Prostate gland (tissue), 2 donors: ENCODE results near the gene ANKRD33.

Experiments used
- POLR2A ChIP-seq: fragments of 450-650 bp; IDR thresholded peaks from one replicate; pipeline ENCODE4 v1.6.1; 2016; ENCODE audit warnings: antibody characterized with exemption, mild to moderate bottlenecking
- TF ChIP-seq, protein P1 (sequence below), 4 experiments: fragments of 200-600 bp in 2 of 4; fragments of 450-650 bp in 2 of 4; sonication (generic) in 2 of 4; IDR thresholded peaks; 1 replicate in 3 of 4; 2 replicates in 1 of 4; pipeline ENCODE4 v1.5.1; 2016 to 2019; ENCODE audit warnings: antibody characterized with exemption in 4 of 4, mild to moderate bottlenecking in 2 of 4, moderate library complexity in 2 of 4

DNA sequence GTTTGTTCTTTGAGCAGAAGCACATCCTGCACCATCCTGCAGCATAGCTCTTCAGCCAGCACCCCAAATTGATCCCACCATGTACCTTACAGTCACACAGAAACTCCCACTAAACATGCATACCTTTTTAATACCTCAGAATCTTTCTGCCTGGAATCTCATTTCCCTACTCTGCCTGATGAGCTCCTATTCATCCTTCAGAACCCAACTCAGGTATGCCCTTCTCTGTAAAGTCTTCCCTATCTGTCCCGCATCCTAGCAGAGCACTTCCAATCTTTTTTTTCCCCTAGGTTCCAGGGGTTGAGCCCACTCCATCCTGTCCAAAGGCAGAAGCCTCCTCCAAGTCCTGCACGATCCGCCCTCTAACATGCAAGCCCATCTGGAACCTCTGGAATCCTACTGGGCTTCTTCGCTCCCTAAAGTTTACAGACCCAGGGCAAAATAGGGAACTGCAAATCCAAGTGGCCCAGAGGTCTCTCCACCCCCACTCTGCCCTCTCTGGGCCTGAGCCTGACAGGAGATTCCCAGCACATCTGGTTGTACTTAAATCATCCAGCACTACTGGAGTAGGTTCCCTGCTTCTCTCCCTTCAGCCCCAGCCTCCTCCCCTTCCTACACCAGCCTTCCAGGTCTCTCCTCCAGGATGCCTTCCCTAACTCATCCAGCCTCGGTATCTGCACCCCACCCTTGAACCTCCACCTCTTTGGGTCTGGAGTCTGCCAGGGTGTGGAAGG is 35.3 kb upstream of the ANKRD33 start:
- TF ChIP-seq, protein P1, sequence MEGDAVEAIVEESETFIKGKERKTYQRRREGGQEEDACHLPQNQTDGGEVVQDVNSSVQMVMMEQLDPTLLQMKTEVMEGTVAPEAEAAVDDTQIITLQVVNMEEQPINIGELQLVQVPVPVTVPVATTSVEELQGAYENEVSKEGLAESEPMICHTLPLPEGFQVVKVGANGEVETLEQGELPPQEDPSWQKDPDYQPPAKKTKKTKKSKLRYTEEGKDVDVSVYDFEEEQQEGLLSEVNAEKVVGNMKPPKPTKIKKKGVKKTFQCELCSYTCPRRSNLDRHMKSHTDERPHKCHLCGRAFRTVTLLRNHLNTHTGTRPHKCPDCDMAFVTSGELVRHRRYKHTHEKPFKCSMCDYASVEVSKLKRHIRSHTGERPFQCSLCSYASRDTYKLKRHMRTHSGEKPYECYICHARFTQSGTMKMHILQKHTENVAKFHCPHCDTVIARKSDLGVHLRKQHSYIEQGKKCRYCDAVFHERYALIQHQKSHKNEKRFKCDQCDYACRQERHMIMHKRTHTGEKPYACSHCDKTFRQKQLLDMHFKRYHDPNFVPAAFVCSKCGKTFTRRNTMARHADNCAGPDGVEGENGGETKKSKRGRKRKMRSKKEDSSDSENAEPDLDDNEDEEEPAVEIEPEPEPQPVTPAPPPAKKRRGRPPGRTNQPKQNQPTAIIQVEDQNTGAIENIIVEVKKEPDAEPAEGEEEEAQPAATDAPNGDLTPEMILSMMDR (IDR thresholded peaks at IDR 0.05) = no peak
- no peak for TF ChIP-seq POLR2A
